ENCODE measurements around the gene UPK1B. TPM values are rescaled to one million over a fixed set of nuclear protein-coding genes. Genes with fewer than 3 reads are reported as not detected.
A peak's percentile ranks its signal among the peaks of the same experiment; 100 is the strongest.
"Not testable (repeated sequence)": the region's sequence is repeated elsewhere in the genome, so short reads cannot be mapped to it uniquely, and the experiment has no call there.

UPK1B gene
- polyA plus RNA-seq, 3 donors: 0.22 to 2.1 (median 0.85) TPM

- WGBS, 3 donors: 1 to 2% (median 2%) methylated on average over 60 to 70 of the region's 70 CpGs
These were observed 67.4 kb downstream of the UPK1B start, which contains the start of gene B4GALT4 for GRCh38 chr3:119240591-119241434. TSS of gene B4GALT4 (minus strand) at chr3:119240878. CDS start at chr3:119230099, 10,779 bp downstream.

GRCh38 chr3:119242387-119243057 lies 69.1 kb downstream of the UPK1B start:
- WGBS, 3 donors: 90 to 93% (median 92%) methylated on average over 38 to 48 of the region's 49 CpGs
- H3K27ac ChIP-seq (ENCODE audit: low read depth, low read length): not testable (repeated sequence)

More at GRCh38 chr3:119240591-119241434, 67.4 kb downstream of the UPK1B start, which contains the start of gene B4GALT4:
- H3K27ac ChIP-seq (ENCODE audit: low read depth, low read length): peak within 1 kb of the TSS; percentile 68

GRCh38 chr3:119243058-119243529 lies 69.7 kb downstream of the UPK1B start:
- H3K27ac ChIP-seq (ENCODE audit: low read depth, low read length): not testable (repeated sequence)
- 66 to 79% (median 76%) methylated on average over 4 to 7 of the region's 7 CpGs for WGBS, 3 donors

GRCh38 chr3:119243712-119244111 lies 70.3 kb downstream of the UPK1B start:
- no peak overlapping the region for H3K27ac ChIP-seq (ENCODE audit: low read depth, low read length)

- WGBS, 3 donors: 40 to 86% (median 46%) methylated on average over 2 of the region's 2 CpGs
- no peak overlapping the region for H3K27ac ChIP-seq (ENCODE audit: low read depth, low read length)
These were observed 72.4 kb downstream of the UPK1B start for GRCh38 chr3:119245778-119246177.

Other genes starting within 250 kb of the UPK1B start
- gene IGSF11, start 138.8 kb upstream of the UPK1B start, polyA plus RNA-seq: 1 to 10 TPM in 1 of 3 donors, under 1 TPM in 2; 0.06 to 1.2 (median 0.11) TPM
- gene TEX55, start 27.4 kb upstream of the UPK1B start, polyA plus RNA-seq: not detected
- gene B4GALT4, start 67.3 kb downstream of the UPK1B start, polyA plus RNA-seq: 10 to 100 TPM in 1 of 3 donors, 1 to 10 TPM in 2; 8.0 to 13.3 (median 9.2) TPM
- 10 to 100 TPM in 1 of 3 donors, 1 to 10 TPM in 2; 2.0 to 17.1 (median 7.4) TPM for gene ARHGAP31, start 120.8 kb downstream of the UPK1B start, polyA plus RNA-seq

Data from adipose tissue (tissue), 3 donors.